ENCODE data around the gene TNIK.

- TF ChIP-seq, protein P1, sequence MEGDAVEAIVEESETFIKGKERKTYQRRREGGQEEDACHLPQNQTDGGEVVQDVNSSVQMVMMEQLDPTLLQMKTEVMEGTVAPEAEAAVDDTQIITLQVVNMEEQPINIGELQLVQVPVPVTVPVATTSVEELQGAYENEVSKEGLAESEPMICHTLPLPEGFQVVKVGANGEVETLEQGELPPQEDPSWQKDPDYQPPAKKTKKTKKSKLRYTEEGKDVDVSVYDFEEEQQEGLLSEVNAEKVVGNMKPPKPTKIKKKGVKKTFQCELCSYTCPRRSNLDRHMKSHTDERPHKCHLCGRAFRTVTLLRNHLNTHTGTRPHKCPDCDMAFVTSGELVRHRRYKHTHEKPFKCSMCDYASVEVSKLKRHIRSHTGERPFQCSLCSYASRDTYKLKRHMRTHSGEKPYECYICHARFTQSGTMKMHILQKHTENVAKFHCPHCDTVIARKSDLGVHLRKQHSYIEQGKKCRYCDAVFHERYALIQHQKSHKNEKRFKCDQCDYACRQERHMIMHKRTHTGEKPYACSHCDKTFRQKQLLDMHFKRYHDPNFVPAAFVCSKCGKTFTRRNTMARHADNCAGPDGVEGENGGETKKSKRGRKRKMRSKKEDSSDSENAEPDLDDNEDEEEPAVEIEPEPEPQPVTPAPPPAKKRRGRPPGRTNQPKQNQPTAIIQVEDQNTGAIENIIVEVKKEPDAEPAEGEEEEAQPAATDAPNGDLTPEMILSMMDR (IDR thresholded peaks at IDR 0.05; ENCODE audit: low read depth, low read length): no peak
- no peak for TF ChIP-seq EZH2phosphoT487 (IDR thresholded peaks at IDR 0.05; ENCODE audit: low read depth)
Measured at GRCh38 chr3:171505822-171506333, 45.7 kb upstream of the TNIK start.
